Upper lobe of right lung (tissue), 1 donor: ENCODE data around the gene GLDN. TPM values are rescaled to one million over a fixed set of nuclear protein-coding genes. Genes with fewer than 3 reads are reported as not detected.
A peak's percentile ranks its signal among the peaks of the same experiment; 100 is the strongest.

Experiments
- ATAC-seq: fragments of 200-7000 bp; cut with Tn5 transposase; one replicate; pipeline ENCODE4 v1.9.1; 2020; ENCODE audit warnings: mild to moderate bottlenecking, moderate library complexity
- DNase-seq: peaks from one replicate; pipeline ENCODE4 v3.0.0-alpha.2; 2020
- H3K27ac ChIP-seq: fragments of 200-600 bp; one replicate; pipeline ENCODE4 v1.8.0; 2022
- H3K27me3 ChIP-seq: fragments of 200-600 bp; one replicate; pipeline ENCODE4 v1.8.0; 2022; ENCODE audit warnings: mild to moderate bottlenecking
- H3K36me3 ChIP-seq: fragments of 200-600 bp; one replicate; pipeline ENCODE4 v1.8.0; 2022
- H3K4me1 ChIP-seq: fragments of 200-600 bp; one replicate; pipeline ENCODE4 v1.8.0; 2022
- H3K4me3 ChIP-seq: fragments of 200-600 bp; one replicate; pipeline ENCODE4 v1.8.0; 2022; ENCODE audit warnings: mild to moderate bottlenecking
- H3K9me3 ChIP-seq: fragments of 200-600 bp; one replicate; pipeline ENCODE4 v1.8.0; 2022
- CTCF ChIP-seq: fragments of 200-600 bp; IDR thresholded peaks from one replicate; pipeline ENCODE4 v1.8.0; 2022; ENCODE audit warnings: antibody characterized with exemption
- intact Hi-C: fragments of 100-400 bp; cut with DNase I; formaldehyde crosslinking; loops from one replicate; pipeline ENCODE4 v1.11.0; 2022
- total RNA-seq: library from RNA; stranded (reverse); fragmentation: NEBNext Ultra II Directional; extraction: Animal tissue kit (Norgen Biotek cat#: 25700); gene quantifications from one replicate; pipeline ENCODE4 v1.2.1, GENCODE V29; 2021
- donor health status: DM: no; HTN: yes; CAD: no; lungs with severe emphysema.

Gene GLDN
- total RNA-seq, 1 donor from 2014 or later, result 21.8 TPM

- TF ChIP-seq CTCF, result no peak
- H3K27ac ChIP-seq, result no peak overlapping the region
- no peaks in the 10 kb centered on the region for H3K27me3 ChIP-seq
- H3K4me1 ChIP-seq, result peaks cover 12% of the 10 kb centered on the region
- H3K9me3 ChIP-seq, result no peaks in the 10 kb centered on the region
- intact Hi-C loops, result no loop called here
- H3K36me3 ChIP-seq, result no peaks in the 10 kb centered on the region
- DNase-seq (no peak), ATAC-seq (no peak)
- H3K4me3 ChIP-seq, result no peak overlapping the region
Measured at GRCh38 chr15:51307325-51307724, 34.1 kb upstream of the GLDN start.

- Histone ChIP-seq H3K27ac (no peak overlapping the region), H3K4me3 (no peak overlapping the region), H3K4me1 (peaks cover 12% of the 10 kb centered on the region), H3K36me3 (no peaks in the 10 kb centered on the region), H3K9me3 (no peaks in the 10 kb centered on the region), H3K27me3 (no peaks in the 10 kb centered on the region)
- no peak for DNase-seq
- intact Hi-C loops, result no loop called here
- no peak for TF ChIP-seq CTCF
- peak; percentile 48 for ATAC-seq
Measured at GRCh38 chr15:51307811-51308210, 33.6 kb upstream of the GLDN start.

GRCh38 chr15:51310064-51310463 is 31.4 kb upstream of the GLDN start:
- TF ChIP-seq CTCF, result no peak
- Histone ChIP-seq H3K4me1 (peaks cover 12% of the 10 kb centered on the region), H3K27ac (peak overlapping the region; percentile 65), H3K9me3 (no peaks in the 10 kb centered on the region), H3K36me3 (no peaks in the 10 kb centered on the region), H3K4me3 (no peak overlapping the region), H3K27me3 (no peaks in the 10 kb centered on the region)
- ATAC-seq (no peak), DNase-seq (no peak)
- intact Hi-C loops, result no loop called here

GRCh38 chr15:51311510-51311909 is 29.9 kb upstream of the GLDN start:
- intact Hi-C loops, result no loop called here
- Histone ChIP-seq H3K27ac (no peak overlapping the region), H3K36me3 (no peaks in the 10 kb centered on the region), H3K9me3 (no peaks in the 10 kb centered on the region), H3K27me3 (no peaks in the 10 kb centered on the region), H3K4me1 (peaks cover 12% of the 10 kb centered on the region), H3K4me3 (no peak overlapping the region)
- TF ChIP-seq CTCF, result no peak
- ATAC-seq, result no peak
- no peak for DNase-seq

GRCh38 chr15:51312166-51313073 is 29.0 kb upstream of the GLDN start:
- no peak for ATAC-seq

More at GRCh38 chr15:51312166-51313073, 29.0 kb upstream of the GLDN start:
- Histone ChIP-seq H3K27me3 (no peaks in the 10 kb centered on the region), H3K27ac (peak overlapping the region; percentile 3), H3K9me3 (no peaks in the 10 kb centered on the region), H3K4me1 (peaks cover 9% of the 10 kb centered on the region), H3K4me3 (no peak overlapping the region), H3K36me3 (no peaks in the 10 kb centered on the region)
- intact Hi-C loops, result no loop called here
- no peak for DNase-seq
- no peak for TF ChIP-seq CTCF
